ENCODE data around the gene CSPG4.
"Not testable (repeated sequence)": the region's sequence is repeated elsewhere in the genome, so short reads cannot be mapped to it uniquely, and the experiment has no call there.

The CSPG4 gene

GRCh38 chr15:75712668-75713337, at the start of gene CSPG4:
Gene CSPG4, minus strand, starts transcription at chr15:75712848. Its CDS starts 93 bp downstream, at chr15:75712755.
- DNase-seq (ENCODE audit: low read depth, low spot score): no peak
- TF ChIP-seq CTCF (IDR thresholded peaks at IDR 0.05; ENCODE audit: insufficient read depth, low read length, missing control alignments): no peak
- POLR2A ChIA-PET: interaction anchor here (1.5 kb wide), 1 partner anchor 11 kb away, joined by 6 read pairs; a partner anchor contains a TSS
- H3K4me3 ChIP-seq (ENCODE audit: low read depth, low read length): peak within 1 kb of the TSS; percentile 84
- CTCF ChIA-PET: interaction anchor here (1.2 to 3.7 kb wide), 5 partner anchors 9 to 28 kb away, joined by 4 to 17 read pairs (median 5); a partner anchor contains a TSS

- DNase-seq (ENCODE audit: low read depth, low spot score); CTCF ChIA-PET; H3K4me3 ChIP-seq (ENCODE audit: low read depth, low read length); POLR2A ChIA-PET: not testable (repeated sequence)
Observed at GRCh38 chr15:75762357-75762718, 49.7 kb upstream of the CSPG4 start.

GRCh38 chr15:75761446-75762356, 49.1 kb upstream of the CSPG4 start:
- CTCF ChIA-PET: interaction anchor here (2.2 kb wide), 1 partner anchor 29 kb away, joined by 5 read pairs; no protein-coding TSS in a partner anchor

GRCh38 chr15:75760704-75761435, 48.2 kb upstream of the CSPG4 start:
- no peak overlapping the region for H3K4me3 ChIP-seq (ENCODE audit: low read depth, low read length)
- DNase-seq (ENCODE audit: low read depth, low spot score): no peak
- TF ChIP-seq CTCF (IDR thresholded peaks at IDR 0.05; ENCODE audit: insufficient read depth, low read length, missing control alignments): no peak
- CTCF ChIA-PET: interaction anchor here (0.8 to 2.2 kb wide), 2 partner anchors 28 to 41 kb away, joined by 3 to 5 read pairs; no protein-coding TSS in a partner anchor
- POLR2A ChIA-PET: no interaction called here

More at GRCh38 chr15:75761446-75762356, 49.1 kb upstream of the CSPG4 start:
- DNase-seq (ENCODE audit: low read depth, low spot score): no peak
- POLR2A ChIA-PET: no interaction called here
- H3K4me3 ChIP-seq (ENCODE audit: low read depth, low read length): no peak overlapping the region
- TF ChIP-seq CTCF (IDR thresholded peaks at IDR 0.05; ENCODE audit: insufficient read depth, low read length, missing control alignments): no peak

GRCh38 chr15:75760131-75760520, 47.5 kb upstream of the CSPG4 start:
- POLR2A ChIA-PET; H3K4me3 ChIP-seq (ENCODE audit: low read depth, low read length); DNase-seq (ENCODE audit: low read depth, low spot score): not testable (repeated sequence)
- CTCF ChIA-PET: interaction anchor here (0.8 to 2.2 kb wide), 3 partner anchors 11 to 42 kb away, joined by 3 to 5 read pairs (median 3); no protein-coding TSS in a partner anchor

- DNase-seq (ENCODE audit: low read depth, low spot score): no peak
- ChIA-PET CTCF (interaction anchor here (0.8 to 2.2 kb wide), 3 partner anchors 11 to 43 kb away, joined by 3 to 5 read pairs (median 3); no protein-coding TSS in a partner anchor), POLR2A (no interaction called here)
- no peak for TF ChIP-seq CTCF (IDR thresholded peaks at IDR 0.05; ENCODE audit: insufficient read depth, low read length, missing control alignments)
- no peak overlapping the region for H3K4me3 ChIP-seq (ENCODE audit: low read depth, low read length)
Observed at GRCh38 chr15:75759416-75760130, 46.9 kb upstream of the CSPG4 start.
